ENCODE data around the gene CTIF.
A peak's percentile ranks its signal among the peaks of the same experiment; 100 is the strongest.

CTIF gene

GRCh38 chr18:48791636-48792105 lies 252.8 kb downstream of the CTIF start:
- no peak for DNase-seq

- DNase-seq: no peak
Observed at GRCh38 chr18:48792141-48792540, 253.3 kb downstream of the CTIF start.

GRCh38 chr18:48792611-48793380 lies 254.0 kb downstream of the CTIF start:
- DNase-seq: no peak

GRCh38 chr18:48794251-48794970 lies 255.6 kb downstream of the CTIF start:
- no peak for DNase-seq

GRCh38 chr18:48795696-48796095 lies 256.9 kb downstream of the CTIF start:
- no peak for DNase-seq

GRCh38 chr18:48796491-48797205 lies 257.8 kb downstream of the CTIF start:
- no peak for DNase-seq

- DNase-seq: peak; percentile 13
Observed at GRCh38 chr18:48797841-48798255, 259.0 kb downstream of the CTIF start.

- DNase-seq: no peak
Observed at GRCh38 chr18:48798334-48799245, 259.8 kb downstream of the CTIF start.

- DNase-seq: no peak
Observed at GRCh38 chr18:48799724-48800315, 261.0 kb downstream of the CTIF start.

GRCh38 chr18:48800466-48800865 lies 261.6 kb downstream of the CTIF start:
- DNase-seq: no peak

- DNase-seq: no peak
Observed at GRCh38 chr18:48800876-48801727, 262.3 kb downstream of the CTIF start.

- no peak for DNase-seq
Observed at GRCh38 chr18:48801728-48802542, 263.1 kb downstream of the CTIF start.

GRCh38 chr18:48802543-48803290 lies 263.9 kb downstream of the CTIF start:
- DNase-seq: no peak

GRCh38 chr18:48803518-48803917 lies 264.7 kb downstream of the CTIF start:
- no peak for DNase-seq

- no peak for DNase-seq
Observed at GRCh38 chr18:48803951-48804855, 265.4 kb downstream of the CTIF start.

GRCh38 chr18:48804856-48805610 lies 266.2 kb downstream of the CTIF start:
- DNase-seq: no peak

GRCh38 chr18:48805826-48806535 lies 267.1 kb downstream of the CTIF start:
- DNase-seq: no peak

All from activated gamma-delta T cell (primary cell).